HG03064 (cell line): ENCODE data around the gene PIGH.
"Not testable (repeated sequence)": the region's sequence is repeated elsewhere in the genome, so short reads cannot be mapped to it uniquely, and the experiment has no call there.

Experiments
- ATAC-seq: cut with Tn5 transposase; IDR thresholded peaks from one replicate; pipeline ENCODE4 v1.9.1; 2021; ENCODE audit warnings: low read depth; ENCODE audit not compliant: unreplicated experiment

The PIGH gene

DNA sequence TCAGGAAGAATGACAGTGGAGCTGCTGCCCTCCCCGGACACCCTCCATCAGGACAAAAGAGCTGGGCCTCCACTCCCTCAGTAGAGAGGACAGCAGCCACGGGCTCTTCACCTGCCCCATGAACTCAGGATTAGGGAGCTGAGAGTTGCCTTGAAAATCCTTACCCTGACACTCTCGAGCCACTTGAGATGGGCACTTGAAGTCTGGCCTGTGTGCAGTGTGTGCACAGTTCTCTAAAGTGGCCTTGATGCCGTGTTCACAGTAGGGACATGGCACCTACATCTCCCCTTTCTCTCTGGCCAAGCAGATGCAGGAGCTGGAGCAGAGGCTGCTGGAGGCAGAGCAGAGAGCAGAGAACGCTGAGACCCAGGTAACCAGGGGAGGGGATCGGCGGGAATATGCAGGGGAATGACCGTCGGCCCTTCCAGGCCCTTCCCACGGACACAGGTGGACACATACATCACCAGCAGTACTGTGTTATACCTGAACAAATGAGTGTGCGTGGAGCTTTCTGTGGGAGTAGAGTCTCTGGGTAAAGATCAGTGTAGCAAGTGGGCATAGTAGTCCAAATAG, 44.5 kb downstream of the PIGH start:
- ATAC-seq = no peak

DNA sequence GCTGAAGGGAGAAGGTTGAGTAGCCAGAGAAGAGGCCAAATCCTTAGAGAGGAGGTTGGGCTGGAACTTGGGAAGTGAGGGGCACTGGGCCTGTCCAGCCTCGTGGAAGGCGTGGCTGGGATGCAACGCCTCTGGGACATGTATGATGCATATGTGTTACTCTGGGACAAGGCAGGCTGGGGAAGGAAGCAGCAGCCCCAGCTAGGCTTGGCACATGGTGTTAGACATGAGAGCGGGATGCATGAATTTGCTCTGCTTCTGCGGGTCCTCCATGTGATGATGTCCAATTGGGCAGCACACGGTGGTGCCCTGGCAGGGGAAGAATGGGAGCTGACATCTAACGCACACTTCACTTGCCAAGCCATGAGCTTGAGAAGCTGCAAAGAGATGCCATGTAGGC, 45.7 kb downstream of the PIGH start:
- no peak for ATAC-seq

DNA sequence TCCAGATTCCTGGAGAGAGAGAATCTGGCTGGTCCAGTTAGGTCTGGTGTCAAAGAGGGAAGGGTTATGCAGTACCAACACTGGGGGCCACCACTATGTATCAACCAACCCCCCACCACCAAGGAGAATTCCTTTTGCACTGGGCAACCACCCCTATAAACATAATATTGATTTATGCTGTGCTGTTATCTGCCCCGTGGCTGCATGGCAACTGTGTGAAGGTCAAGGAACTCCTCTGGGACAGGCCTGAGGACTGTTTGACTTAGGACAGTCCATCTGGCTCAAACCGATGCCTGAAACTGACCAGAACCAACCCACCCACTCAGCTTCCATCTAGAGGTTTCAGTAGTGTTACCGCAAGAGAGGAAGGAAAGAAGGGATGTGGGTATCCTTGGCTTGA, 46.5 kb downstream of the PIGH start:
- no peak for ATAC-seq

DNA sequence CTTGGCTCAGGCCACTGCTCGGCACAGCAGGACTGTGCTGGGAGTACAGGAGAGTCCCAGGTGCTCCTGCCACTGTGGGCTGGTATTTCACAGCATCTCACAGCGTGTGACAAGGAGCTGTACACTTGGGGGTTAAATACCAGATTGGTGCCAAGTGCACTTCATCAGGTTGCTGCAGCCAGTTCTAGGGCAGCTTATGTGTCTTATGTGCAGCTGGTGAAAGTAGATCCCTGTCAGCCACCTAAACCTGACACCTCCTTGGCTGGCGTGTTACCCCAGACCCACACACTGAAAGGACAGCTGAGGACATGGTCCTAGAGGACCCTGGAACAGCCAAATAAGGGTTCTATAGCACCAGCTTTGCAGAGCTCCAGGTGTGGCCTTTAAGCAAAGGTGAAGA, 48.1 kb downstream of the PIGH start:
- no peak for ATAC-seq

DNA sequence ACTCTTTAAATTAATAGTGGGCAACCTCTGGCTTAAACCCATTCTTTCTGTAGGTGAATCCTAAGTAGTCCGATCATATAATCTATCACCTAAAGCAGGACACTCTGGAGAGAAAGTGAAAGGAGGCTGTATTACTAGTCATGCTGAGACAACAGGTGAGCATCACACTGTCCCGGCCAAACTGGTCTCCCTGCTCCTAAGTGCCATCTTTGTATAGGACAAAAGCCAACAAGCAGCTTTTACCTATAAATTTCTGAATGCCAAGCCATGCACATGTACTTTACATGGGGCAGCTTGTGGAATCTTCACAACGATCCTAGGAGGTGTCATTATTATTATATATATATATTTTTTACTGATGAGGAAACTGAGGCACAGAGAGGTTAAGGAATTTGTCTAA, 48.9 kb downstream of the PIGH start:
- ATAC-seq = no peak

DNA sequence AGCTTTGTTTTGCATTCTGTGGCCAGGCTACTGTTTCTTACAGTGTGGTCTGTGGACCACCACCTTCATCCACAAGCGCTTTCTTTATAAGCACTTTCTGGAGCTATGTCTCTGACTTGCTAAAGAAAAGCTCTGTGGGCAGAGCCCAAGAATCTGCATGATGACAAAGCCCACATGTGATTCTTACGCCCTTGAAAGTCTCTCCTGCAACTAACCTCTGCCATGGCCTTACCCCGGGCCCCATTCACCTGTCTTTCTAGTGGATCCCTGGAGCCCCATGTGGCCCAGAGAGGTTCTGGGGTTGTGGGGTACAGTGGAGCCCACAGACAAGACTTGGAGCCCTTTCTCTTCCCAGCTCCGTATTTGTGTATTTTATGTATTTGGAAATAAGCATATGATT, 50.3 kb downstream of the PIGH start:
- ATAC-seq = no peak

GRCh38 chr14:67547224-67547780, 52.8 kb downstream of the PIGH start:
- no peak for ATAC-seq

DNA sequence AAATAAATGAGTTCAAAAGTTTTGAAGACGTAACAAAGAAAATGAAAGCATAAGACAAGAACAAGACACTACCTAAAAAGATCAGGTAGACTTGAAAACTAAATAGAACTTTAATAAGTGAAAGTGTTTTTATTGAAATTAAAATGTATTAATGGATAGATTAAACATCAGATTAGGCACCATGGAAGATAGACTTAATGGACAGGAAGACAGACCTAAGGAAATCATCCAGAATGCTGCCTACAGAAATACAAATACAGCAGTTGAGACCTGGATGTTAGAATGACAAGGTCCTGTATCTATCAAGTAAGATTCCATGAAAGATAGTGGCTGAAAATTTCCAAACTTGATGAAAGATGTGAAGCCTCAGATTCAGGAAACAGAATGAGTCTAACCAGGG, 55.5 kb downstream of the PIGH start:
- no peak for ATAC-seq

GRCh38 chr14:67542620-67543019, 57.4 kb downstream of the PIGH start:
- ATAC-seq = not testable (repeated sequence)

DNA sequence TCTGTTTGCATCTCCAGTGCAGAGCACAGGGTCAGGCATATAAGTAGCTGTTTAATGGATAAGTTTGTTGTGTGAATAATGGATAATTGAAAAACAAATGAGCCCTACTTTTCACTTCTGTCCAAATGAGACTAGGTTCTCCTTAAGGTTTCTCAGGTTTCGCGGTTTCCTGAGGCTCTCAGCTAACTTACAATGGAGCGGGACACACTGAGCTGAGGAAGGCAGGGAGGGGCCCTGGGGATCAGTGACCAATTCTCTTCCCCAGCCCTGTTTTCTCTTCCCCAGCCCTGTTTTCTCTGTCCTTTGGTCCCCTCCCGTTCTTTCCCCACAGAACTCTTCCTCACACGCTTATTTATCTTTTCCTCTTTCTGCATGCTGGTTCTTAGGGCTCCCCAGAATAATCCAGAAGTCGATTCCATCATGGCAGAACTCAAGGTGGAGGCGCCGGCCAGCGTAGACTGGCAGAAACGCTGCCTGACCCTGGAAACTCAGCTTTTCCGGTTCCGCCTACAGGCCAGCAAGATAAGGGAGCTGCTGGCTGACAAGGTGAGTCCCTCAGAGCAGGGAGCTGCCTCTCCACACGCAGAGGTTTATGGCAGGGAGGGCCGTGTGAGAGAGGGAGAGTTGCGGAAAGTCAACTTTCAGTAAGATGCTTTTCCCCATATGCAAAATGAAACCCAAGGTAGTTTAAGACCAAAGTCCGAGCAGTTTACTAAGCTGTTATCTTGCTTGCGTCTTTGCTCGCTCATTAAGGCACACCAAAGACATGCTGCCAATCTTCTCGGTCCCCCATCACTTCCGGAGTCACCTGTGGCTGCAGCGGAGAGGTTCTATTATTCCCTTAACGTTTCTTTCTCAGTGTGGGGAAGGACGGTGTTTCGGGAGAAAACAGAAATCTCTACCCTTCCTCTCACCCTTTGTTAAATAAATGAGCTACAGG, 58.4 kb downstream of the PIGH start:
- no peak for ATAC-seq
